Measurements from ENCODE around the gene SNED1.

The SNED1 gene

DNA sequence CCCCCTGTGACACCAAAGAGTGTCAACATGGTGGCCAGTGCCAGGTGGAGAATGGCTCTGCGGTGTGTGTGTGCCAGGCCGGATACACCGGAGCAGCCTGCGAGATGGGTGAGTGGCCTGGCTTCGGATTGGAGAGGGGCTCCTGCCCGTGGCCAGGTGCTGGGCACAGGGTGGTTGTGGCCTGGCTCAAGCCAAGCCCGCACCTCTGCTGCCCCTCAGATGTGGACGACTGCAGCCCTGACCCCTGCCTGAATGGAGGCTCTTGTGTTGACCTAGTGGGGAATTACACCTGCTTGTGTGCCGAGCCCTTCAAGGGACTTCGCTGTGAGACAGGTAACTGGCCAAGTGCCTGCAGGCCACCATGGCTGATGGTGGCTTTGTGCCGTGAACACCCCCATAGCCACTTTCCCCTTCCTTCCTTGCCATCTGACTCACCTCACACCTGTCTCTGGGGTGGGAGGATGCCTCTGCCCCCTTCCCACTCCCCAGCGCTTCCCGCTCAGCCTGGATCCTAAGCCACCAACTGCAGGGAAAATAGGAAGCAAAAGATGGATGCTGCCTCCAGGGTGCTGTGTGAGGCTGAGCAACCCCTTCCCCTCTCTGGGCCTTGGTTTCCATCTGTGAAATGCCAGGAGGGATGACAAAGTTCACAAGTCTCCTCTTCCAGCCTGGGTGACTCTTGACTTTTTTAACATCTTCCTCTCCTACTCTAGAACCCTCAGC, 41.8 kb downstream of the SNED1 start:
- ChIA-PET POLR2A (no interaction called here), CTCF (no interaction called here)
- TF ChIP-seq CTCF (IDR thresholded peaks at IDR 0.05; ENCODE audit: insufficient read depth, low read length, missing control alignments) = no peak
- H3K4me3 ChIP-seq (ENCODE audit: low read depth, low read length) = no peak overlapping the region
- DNase-seq (ENCODE audit: low read depth, low spot score) = no peak

GRCh38 chr2:241041589-241042158, 43.3 kb downstream of the SNED1 start:
- no peak for TF ChIP-seq CTCF (IDR thresholded peaks at IDR 0.05; ENCODE audit: insufficient read depth, low read length, missing control alignments)
- POLR2A ChIA-PET = no interaction called here
- CTCF ChIA-PET = no interaction called here
- no peak for DNase-seq (ENCODE audit: low read depth, low spot score)
- H3K4me3 ChIP-seq (ENCODE audit: low read depth, low read length) = no peak overlapping the region

DNA sequence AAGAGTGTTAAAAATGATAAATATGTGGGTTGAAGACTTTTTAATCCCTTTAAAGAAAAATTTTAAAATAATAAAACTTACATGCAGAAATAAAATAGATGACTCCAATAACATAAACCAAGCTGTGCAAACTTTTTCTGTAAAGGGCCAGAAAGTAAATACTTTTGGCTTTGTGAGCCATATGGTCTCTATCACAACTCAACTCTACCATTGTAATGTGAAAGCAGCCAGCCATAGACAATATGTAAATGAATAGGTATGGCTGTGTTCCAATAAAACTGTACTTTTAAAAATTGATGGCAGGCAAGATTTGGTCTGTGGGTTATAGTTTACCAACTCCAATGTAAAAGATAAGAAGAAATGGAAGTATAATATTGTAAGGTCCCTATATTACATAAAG, 45.2 kb downstream of the SNED1 start:
- CTCF ChIA-PET = no interaction called here
- H3K4me3 ChIP-seq (ENCODE audit: low read depth, low read length) = no peak overlapping the region
- no peak for TF ChIP-seq CTCF (IDR thresholded peaks at IDR 0.05; ENCODE audit: insufficient read depth, low read length, missing control alignments)
- no peak for DNase-seq (ENCODE audit: low read depth, low spot score)
- POLR2A ChIA-PET = no interaction called here

GRCh38 chr2:241047253-241048010, 49.0 kb downstream of the SNED1 start:
- ChIA-PET POLR2A (no interaction called here), CTCF (interaction anchor here (1.3 kb wide), 1 partner anchor 30 kb away, joined by 4 read pairs; no protein-coding TSS in a partner anchor)
- H3K4me3 ChIP-seq (ENCODE audit: low read depth, low read length) = no peak overlapping the region
- no peak for DNase-seq (ENCODE audit: low read depth, low spot score)
- no peak for TF ChIP-seq CTCF (IDR thresholded peaks at IDR 0.05; ENCODE audit: insufficient read depth, low read length, missing control alignments)

DNA sequence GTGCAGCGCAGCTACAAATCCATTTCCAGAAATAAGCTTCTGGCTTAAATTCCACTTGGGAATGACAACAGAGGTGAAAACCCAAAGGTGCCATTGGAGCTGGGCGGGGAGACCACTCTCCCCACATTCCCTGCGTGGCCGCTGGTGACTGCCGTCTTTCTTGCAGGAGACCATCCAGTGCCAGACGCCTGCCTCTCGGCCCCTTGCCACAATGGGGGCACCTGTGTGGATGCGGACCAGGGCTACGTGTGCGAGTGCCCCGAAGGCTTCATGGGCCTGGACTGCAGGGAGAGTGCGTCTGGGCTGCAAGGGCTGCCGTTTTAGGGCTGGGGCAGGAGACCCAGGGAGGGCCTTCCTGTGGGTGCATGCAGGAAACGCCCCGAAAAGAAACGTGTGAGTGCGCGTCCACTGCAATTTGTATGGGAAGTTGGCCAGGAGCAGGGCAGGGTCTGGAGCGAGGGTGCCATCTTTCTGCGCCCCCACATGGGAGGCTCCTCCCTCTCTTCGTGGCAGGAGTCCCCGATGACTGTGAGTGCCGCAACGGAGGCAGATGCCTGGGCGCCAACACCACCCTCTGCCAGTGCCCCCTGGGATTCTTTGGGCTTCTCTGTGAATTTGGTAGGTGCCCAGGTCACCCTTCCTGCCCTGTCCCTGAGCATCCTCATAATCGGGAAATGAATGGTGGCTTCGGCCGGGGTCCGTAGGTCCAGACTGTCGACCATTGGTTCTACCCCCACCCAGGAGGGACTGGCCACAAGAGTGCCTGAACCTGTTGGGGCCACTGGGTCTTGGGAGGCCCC, 49.9 kb downstream of the SNED1 start:
- H3K4me3 ChIP-seq (ENCODE audit: low read depth, low read length) = no peak overlapping the region
- TF ChIP-seq CTCF (IDR thresholded peaks at IDR 0.05; ENCODE audit: insufficient read depth, low read length, missing control alignments) = no peak
- DNase-seq (ENCODE audit: low read depth, low spot score) = no peak
- CTCF ChIA-PET = interaction anchor here (1.0 kb wide), 1 partner anchor 135 kb away, joined by 3 read pairs; no protein-coding TSS in a partner anchor
- POLR2A ChIA-PET = no interaction called here
